ENCODE data around the gene GJC3.
"Not testable (repeated sequence)": the region's sequence is repeated elsewhere in the genome, so short reads cannot be mapped to it uniquely, and the experiment has no call there.

GJC3 gene, protein sequence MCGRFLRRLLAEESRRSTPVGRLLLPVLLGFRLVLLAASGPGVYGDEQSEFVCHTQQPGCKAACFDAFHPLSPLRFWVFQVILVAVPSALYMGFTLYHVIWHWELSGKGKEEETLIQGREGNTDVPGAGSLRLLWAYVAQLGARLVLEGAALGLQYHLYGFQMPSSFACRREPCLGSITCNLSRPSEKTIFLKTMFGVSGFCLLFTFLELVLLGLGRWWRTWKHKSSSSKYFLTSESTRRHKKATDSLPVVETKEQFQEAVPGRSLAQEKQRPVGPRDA

DNA sequence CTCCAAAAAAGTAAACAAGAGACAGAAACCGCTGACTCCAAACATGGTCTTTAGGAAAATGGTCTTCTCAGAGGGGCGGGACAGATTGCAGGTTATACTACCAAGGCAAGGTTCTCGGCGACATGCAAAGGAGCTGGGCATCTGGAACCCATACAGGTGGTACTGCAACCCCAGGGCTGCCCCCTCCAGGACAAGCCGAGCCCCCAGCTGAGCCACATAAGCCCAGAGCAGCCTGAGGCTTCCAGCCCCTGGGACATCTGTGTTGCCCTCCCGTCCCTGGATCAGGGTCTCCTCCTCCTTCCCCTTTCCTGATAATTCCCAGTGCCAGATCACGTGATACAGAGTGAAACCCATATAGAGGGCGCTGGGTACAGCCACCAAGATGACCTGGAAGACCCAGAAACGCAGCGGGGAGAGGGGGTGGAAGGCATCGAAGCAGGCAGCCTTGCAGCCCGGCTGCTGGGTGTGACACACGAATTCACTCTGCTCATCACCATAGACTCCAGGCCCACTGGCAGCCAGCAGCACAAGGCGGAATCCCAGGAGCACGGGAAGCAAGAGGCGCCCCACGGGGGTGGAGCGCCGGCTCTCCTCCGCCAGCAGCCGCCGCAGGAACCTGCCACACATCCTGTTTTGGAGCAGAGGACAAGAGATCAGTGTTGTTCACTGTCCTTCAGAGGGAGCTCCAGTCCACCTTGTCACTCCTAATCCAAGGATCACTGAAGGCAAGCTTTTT is at the start of gene GJC3:
TSS of gene GJC3 (minus strand) at position 627 of the 736 bp plus-strand sequence. CDS start at position 627, 0 bp downstream.
- Histone ChIP-seq H3K27me3 (ENCODE audit: insufficient read depth, low read depth) (peaks cover 25% of the 10 kb centered on the region; the same call in 1 of the 2 replicates), H3K27ac (no peak within 1 kb of the TSS), H3K4me3 (IDR thresholded peaks at IDR 0.05; ENCODE audit: insufficient read depth, low read depth, low read length) (no peak within 1 kb of the TSS), H3K9ac (no peak within 1 kb of the TSS), H3K36me3 (ENCODE audit: insufficient read depth) (no peaks in the 10 kb centered on the region), H3K4me1 (ENCODE audit: low read depth, poor library complexity, severe bottlenecking) (no peaks in the 10 kb centered on the region), H2AFZ (ENCODE audit: low read depth) (no peak within 1 kb of the TSS), H3K4me2 (no peak within 1 kb of the TSS), H4K20me1 (ENCODE audit: insufficient read depth) (no peaks in the 10 kb centered on the region), H3K79me2 (ENCODE audit: insufficient read depth, low read depth) (no peaks in the 10 kb centered on the region)
- TF ChIP-seq, protein P1, sequence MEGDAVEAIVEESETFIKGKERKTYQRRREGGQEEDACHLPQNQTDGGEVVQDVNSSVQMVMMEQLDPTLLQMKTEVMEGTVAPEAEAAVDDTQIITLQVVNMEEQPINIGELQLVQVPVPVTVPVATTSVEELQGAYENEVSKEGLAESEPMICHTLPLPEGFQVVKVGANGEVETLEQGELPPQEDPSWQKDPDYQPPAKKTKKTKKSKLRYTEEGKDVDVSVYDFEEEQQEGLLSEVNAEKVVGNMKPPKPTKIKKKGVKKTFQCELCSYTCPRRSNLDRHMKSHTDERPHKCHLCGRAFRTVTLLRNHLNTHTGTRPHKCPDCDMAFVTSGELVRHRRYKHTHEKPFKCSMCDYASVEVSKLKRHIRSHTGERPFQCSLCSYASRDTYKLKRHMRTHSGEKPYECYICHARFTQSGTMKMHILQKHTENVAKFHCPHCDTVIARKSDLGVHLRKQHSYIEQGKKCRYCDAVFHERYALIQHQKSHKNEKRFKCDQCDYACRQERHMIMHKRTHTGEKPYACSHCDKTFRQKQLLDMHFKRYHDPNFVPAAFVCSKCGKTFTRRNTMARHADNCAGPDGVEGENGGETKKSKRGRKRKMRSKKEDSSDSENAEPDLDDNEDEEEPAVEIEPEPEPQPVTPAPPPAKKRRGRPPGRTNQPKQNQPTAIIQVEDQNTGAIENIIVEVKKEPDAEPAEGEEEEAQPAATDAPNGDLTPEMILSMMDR (conservative IDR thresholded peaks at IDR 0.05; ENCODE audit: low read depth, low read length): no peak

DNA sequence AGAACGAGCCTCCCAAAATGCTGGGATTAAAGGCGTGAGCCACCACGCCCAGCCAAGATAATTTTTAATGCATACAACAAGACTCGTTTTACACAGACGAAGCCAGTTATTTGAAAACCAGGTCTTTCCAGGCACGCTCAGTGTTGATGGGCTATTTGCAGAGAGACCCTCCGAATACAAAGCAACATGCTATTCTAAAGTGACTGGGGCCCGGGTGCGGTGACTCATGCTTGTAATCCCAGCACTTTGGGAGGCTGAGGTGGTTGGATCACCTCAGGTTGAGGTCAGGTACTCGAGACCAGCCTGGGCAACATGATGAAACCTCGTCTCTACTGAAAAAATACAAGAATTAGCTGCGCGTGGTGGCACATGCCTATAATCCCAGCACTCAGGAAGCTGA is 47.2 kb upstream of the GJC3 start:
- TF ChIP-seq, protein P1 (conservative IDR thresholded peaks at IDR 0.05; ENCODE audit: low read depth, low read length): no peak
- no peak overlapping the region for H3K4me2 ChIP-seq
- H2AFZ ChIP-seq (ENCODE audit: low read depth): no peak overlapping the region
- no peak overlapping the region for H3K9ac ChIP-seq
- no peaks in the 10 kb centered on the region for H3K79me2 ChIP-seq (ENCODE audit: insufficient read depth, low read depth)
- no peak overlapping the region for H3K27ac ChIP-seq
- H3K4me3 ChIP-seq (IDR thresholded peaks at IDR 0.05; ENCODE audit: insufficient read depth, low read depth, low read length): no peak overlapping the region
- H3K4me1 ChIP-seq (ENCODE audit: low read depth, poor library complexity, severe bottlenecking): no peaks in the 10 kb centered on the region
- no peaks in the 10 kb centered on the region; the same call in 1 of the 2 replicates for H3K27me3 ChIP-seq (ENCODE audit: insufficient read depth, low read depth)
- H4K20me1 ChIP-seq (ENCODE audit: insufficient read depth): no peaks in the 10 kb centered on the region
- no peaks in the 10 kb centered on the region for H3K36me3 ChIP-seq (ENCODE audit: insufficient read depth)

DNA sequence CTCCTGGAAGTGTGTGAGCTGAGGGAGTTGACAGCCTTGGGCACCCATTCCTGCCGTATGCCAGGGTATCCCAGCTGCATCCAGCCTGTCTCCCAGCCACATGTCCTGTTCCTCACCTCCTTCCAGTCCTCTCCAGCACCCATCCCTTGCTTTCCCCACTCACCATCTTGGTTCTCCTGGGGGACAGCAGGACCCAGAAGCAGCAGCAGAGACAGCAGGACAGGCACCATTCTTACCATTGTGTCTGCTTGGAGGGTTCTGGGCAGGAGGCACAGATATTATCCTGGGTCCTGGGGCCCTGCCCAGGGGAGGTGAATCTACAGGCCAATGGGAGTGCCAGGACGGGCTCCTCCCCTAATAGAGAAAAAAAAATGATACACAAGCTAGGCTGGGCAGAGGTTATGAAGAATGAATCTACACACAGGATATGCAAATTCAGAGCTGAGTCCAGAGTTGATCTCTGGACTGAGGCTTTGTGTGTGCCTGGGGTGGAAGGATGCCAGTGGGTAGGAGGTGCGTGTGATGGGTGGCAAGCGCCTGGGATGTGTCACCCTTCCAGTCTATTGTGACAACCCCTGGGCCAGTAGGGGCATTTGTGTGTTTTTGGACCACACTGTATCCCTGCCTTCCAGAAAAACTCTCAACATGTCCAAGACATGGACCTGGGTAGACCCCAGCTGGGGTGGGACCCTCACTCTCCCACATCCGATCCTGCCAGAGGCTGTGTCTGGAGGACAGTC is 46.5 kb upstream of the GJC3 start, which contains the start of gene AZGP1:
TSS of gene AZGP1 (minus strand) at position 250 of the 740 bp plus-strand sequence. CDS start at position 239, 11 bp downstream.
- TF ChIP-seq, protein P1 (conservative IDR thresholded peaks at IDR 0.05; ENCODE audit: low read depth, low read length): no peak
- Histone ChIP-seq H3K9ac (no peak within 1 kb of the TSS), H3K4me3 (IDR thresholded peaks at IDR 0.05; ENCODE audit: insufficient read depth, low read depth, low read length) (no peak within 1 kb of the TSS), H2AFZ (ENCODE audit: low read depth) (no peak within 1 kb of the TSS), H3K79me2 (ENCODE audit: insufficient read depth, low read depth) (no peaks in the 10 kb centered on the region), H3K27ac (no peak within 1 kb of the TSS), H3K36me3 (ENCODE audit: insufficient read depth) (no peaks in the 10 kb centered on the region), H4K20me1 (ENCODE audit: insufficient read depth) (no peaks in the 10 kb centered on the region), H3K27me3 (ENCODE audit: insufficient read depth, low read depth) (no peaks in the 10 kb centered on the region; the same call in 1 of the 2 replicates), H3K4me1 (ENCODE audit: low read depth, poor library complexity, severe bottlenecking) (no peaks in the 10 kb centered on the region), H3K4me2 (no peak within 1 kb of the TSS)

DNA sequence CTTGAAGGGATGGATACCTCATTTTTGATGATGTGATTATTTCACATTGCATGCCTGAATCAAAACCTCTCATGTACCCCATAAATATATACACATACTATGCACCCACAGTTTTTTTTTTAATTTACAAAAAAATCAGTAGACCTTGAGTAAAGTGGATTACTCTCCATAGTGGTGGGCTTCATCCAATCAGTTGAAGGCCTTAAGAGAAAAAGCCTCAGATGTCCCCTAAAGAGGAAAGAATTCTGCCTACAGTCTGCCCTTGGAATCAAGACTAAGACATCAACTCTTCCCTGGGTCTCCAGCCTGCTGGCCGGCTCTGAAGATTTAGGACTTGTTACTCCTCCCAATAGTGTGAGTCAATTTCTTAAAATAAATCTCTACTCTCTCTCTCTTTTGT is 45.3 kb upstream of the GJC3 start:
- no peaks in the 10 kb centered on the region for H3K27me3 ChIP-seq (ENCODE audit: insufficient read depth, low read depth)
- H2AFZ ChIP-seq (ENCODE audit: low read depth): no peak overlapping the region
- H4K20me1 ChIP-seq (ENCODE audit: insufficient read depth): no peaks in the 10 kb centered on the region
- H3K4me3 ChIP-seq (IDR thresholded peaks at IDR 0.05; ENCODE audit: insufficient read depth, low read depth, low read length): no peak overlapping the region
- no peak overlapping the region for H3K9ac ChIP-seq
- TF ChIP-seq, protein P1 (conservative IDR thresholded peaks at IDR 0.05; ENCODE audit: low read depth, low read length): no peak
- H3K4me1 ChIP-seq (ENCODE audit: low read depth, poor library complexity, severe bottlenecking): no peaks in the 10 kb centered on the region
- no peak overlapping the region for H3K4me2 ChIP-seq
- no peaks in the 10 kb centered on the region for H3K79me2 ChIP-seq (ENCODE audit: insufficient read depth, low read depth)
- no peak overlapping the region for H3K27ac ChIP-seq
- H3K36me3 ChIP-seq (ENCODE audit: insufficient read depth): no peaks in the 10 kb centered on the region

DNA sequence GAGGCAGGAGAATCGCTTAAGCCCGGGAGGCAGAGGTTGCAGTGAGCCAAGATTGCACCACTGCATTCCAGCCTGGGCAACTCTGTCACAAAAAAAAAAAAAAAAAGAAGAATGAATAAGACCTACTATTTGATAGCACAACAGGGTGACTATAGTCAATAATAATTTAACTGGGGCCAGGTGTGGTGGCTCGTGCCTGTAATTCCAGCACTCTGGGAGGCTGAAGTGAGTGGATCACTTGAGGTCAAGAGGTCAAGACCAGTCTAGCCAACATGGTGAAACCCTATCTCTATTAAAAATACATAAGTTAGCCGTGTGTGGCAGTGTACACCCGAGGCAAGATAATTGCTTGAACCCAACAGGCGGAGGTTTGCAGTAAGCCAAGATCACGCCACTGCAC is 44.4 kb upstream of the GJC3 start:
- H3K4me3 ChIP-seq (IDR thresholded peaks at IDR 0.05; ENCODE audit: insufficient read depth, low read depth, low read length); H3K36me3 ChIP-seq (ENCODE audit: insufficient read depth); H2AFZ ChIP-seq (ENCODE audit: low read depth); H3K9ac ChIP-seq; H3K4me2 ChIP-seq; H4K20me1 ChIP-seq (ENCODE audit: insufficient read depth); H3K27me3 ChIP-seq (ENCODE audit: insufficient read depth, low read depth); H3K79me2 ChIP-seq (ENCODE audit: insufficient read depth, low read depth); H3K27ac ChIP-seq; H3K4me1 ChIP-seq (ENCODE audit: low read depth, poor library complexity, severe bottlenecking): not testable (repeated sequence)
